HG03066 (cell line): ENCODE measurements around the gene KLF14.
"Not testable (repeated sequence)": the region's sequence is repeated elsewhere in the genome, so short reads cannot be mapped to it uniquely, and the experiment has no call there.

Source experiments
- ATAC-seq: cut with Tn5 transposase; IDR thresholded peaks from one replicate; pipeline ENCODE4 v1.9.1; 2021; ENCODE audit warnings: low read depth; ENCODE audit not compliant: unreplicated experiment

The KLF14 gene

DNA sequence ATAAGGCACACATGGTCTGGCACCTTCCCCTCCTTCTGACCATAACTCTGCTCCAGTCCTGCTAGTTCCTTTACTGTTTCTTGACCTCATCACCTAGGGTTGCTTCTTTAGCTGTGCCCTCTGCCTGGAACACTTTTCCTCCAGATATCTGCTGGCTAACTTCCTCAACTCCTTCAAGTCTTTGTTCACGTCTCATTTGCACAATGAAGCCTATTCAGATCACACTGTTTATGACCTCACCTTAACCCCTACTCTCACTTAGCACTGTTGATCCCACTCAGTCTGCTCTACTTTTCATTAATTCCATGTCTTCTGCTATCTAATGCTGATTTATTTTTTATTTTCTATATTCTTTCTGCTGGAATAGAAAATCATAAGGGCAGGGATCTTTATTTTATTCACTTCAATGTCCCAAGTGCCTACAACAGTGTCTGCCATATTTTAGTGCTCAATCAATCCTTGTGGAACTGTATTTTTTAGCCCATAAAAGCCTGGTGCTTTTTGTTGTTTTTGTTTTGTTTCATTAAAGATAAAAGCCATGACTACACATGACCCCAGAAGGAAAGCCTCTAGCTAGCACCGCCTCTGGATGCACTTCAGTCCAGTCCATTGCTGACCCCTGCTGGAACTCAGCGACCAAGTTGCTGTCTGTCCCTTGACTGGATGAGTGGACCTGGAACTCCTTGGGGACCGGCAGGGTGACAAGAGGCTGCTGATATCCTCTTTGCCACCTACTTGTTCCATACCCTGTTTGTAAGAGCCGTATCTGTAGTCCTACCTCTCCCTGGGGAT lies 12.3 kb downstream of the KLF14 start:
- ATAC-seq, result no peak

DNA sequence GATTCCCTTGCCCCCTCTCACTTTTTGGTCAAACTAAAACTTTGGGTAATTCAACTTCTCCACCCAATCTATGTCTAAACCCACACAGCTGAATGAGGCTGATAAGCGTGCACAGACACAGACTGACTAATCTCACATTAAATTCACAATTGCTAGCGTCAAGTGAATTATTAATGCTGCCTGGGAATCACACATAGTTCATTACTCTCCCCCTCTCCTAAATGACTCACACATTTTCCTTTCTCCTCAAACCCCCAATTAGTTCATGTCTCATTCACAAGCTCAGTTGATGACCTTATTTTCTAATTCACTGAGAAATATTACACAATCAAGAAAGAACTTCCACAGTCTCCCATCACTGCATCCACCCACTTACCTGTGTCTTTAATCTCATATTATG lies 14.5 kb downstream of the KLF14 start:
- no peak for ATAC-seq

GRCh38 chr7:130712416-130712815 lies 21.6 kb downstream of the KLF14 start:
- ATAC-seq, result no peak

DNA sequence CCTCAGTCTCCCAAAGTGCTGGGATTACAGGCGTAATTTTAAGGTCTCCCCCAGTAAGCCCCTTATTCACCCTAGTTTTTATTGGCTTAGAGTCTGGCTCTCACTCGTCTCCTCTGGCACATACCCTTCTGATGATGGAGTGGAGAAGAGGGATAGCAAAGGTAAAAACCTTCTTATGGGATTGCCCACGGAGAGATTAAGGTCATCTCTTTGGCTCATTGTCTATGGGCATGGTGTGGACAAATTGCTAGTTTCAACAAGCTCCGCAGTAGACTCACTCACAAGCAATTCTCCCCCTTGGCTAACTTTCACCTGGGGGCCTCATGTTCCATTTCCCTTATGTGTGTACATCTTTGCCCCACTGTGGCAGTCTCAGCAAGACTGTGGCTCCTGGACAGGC lies 25.2 kb downstream of the KLF14 start:
- ATAC-seq, result no peak

DNA sequence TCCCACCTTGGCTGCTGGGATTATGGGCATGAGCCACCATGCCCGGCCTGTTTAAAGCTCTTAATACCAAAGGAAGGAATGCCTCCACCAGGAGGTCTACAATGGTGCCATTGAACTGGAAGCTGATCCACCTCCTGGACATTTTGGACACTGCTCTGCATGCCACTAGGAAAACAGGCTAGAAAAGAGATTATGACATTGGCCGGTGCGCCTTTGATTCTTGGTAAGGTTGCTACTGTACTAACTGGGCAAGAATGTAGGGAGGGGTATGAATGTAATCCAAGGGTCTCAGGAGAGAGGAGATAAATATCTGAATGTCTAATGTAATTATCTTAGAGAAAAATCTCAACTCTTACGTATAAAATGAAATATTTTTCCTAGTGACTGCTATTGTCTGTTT lies 26.0 kb downstream of the KLF14 start:
- ATAC-seq, result no peak

DNA sequence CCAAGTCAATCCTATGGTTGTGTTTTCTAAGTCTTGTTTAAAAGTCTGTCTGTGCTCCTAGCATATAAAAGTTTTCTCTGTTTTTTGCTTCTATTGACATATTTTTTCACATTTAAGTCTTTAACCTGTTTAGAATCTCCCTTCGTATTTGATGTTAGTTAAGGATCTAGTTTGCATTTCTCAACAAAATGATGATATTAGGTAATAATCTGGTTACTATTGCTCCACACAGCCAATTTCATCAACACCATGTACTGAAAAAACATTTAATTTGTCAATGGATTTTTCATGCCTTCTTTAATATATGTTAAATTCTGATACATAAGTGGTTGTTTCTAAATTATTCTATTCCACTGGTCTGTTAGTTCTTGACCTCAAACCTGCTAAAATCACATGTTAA lies 30.2 kb downstream of the KLF14 start:
- no peak for ATAC-seq

GRCh38 chr7:130701650-130702049 lies 32.4 kb downstream of the KLF14 start:
- no peak for ATAC-seq

DNA sequence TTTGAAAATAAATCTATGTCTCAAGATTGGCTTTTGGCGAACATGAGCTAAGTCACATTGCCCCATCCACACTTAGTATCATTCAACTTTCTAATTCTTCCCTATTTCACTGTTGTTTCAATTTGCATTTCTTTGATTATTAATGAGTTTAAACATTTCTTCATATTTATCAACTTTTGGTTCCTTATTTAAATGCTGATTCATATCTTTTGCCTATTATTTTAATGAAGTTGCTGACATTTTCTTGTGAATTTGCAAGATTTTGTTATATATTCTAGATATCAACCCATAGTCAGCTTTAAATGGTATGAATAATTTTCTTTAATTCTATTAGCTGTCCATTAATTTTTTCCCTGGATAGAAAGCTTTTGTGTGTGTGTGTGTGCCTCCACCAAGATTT lies 33.2 kb downstream of the KLF14 start:
- ATAC-seq, result no peak

- no peak for ATAC-seq
Measured at GRCh38 chr7:130699686-130700085, 34.3 kb downstream of the KLF14 start.

- no peak for ATAC-seq
Measured at GRCh38 chr7:130697820-130698219, 36.2 kb downstream of the KLF14 start.

GRCh38 chr7:130695840-130696239 lies 38.2 kb downstream of the KLF14 start:
- ATAC-seq, result no peak

GRCh38 chr7:130692396-130692795 lies 41.6 kb downstream of the KLF14 start:
- not testable (repeated sequence) for ATAC-seq

DNA sequence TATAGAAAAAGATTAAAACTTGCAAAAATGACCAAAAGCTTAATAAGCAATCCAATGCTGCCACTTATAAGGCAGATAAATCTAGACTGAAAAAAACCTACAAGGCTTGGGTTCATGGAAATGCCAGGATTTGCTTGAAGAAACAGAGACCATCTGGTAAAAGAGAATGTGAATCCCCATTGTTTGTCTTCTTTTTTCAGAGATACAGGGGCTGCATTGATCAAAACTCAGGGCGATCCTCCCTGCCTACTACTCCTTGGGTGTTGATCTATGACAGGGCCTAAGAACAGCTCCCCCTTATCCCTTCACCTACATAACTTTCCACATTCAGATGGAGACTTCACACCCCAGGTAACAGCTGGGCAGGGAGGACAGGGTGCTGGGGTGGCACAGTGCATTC lies 44.3 kb downstream of the KLF14 start:
- no peak for ATAC-seq

- no peak for ATAC-seq
Measured at GRCh38 chr7:130683026-130683425, 51.0 kb downstream of the KLF14 start.
